HepG2 (cell line): ENCODE results near the gene FSTL1. TPM values are rescaled to one million over a fixed set of nuclear protein-coding genes. Genes with fewer than 3 reads are reported as not detected.

Experiments used
- ATAC-seq: fragments of 200-7000 bp; cut with Tn5 transposase; 3 replicates; pipeline ENCODE4 v1.9.1; 2020; ENCODE audit warnings: mild to moderate bottlenecking, moderate library complexity
- BruUV-seq: library from RNA; stranded (reverse); fragments of 400-500 nt; replicated peaks from 2 replicates; lab custom pipeline; 2021; lab: Mats Ljungman, UMichigan
- CTCF ChIA-PET: fragments of 300-600 bp; formaldehyde crosslinking; extraction: SDS; loops from one replicate; lab custom pipeline; 2021; ENCODE audit warnings: low total read pairs, inconsistent platforms, low intra/inter-chr PET ratio; lab: Yijun Ruan, JAX
- POLR2A ChIA-PET: fragments of 350-600 bp; sonication (Branson Sonifier 250); formaldehyde crosslinking; loops from one replicate; lab custom pipeline; 2020; ENCODE audit warnings: antibody characterized with exemption, inconsistent platforms; lab: Yijun Ruan, JAX
- DNase-seq: peaks from one replicate; pipeline ENCODE4 v3.0.0-alpha.2; 2015; ENCODE audit warnings: low spot score
- FAIRE-seq: peaks from 3 replicates; lab custom pipeline; 2011; peaks lifted over from hg19 to GRCh38; lab: Jason Lieb, UNC
- H2AFZ ChIP-seq: one replicate; pipeline ENCODE4 v1.6.1; 2011; ENCODE audit warnings: low read length, inconsistent platforms
- H3K27ac ChIP-seq: fragments of 300-600 bp; 3 replicates; pipeline ENCODE4 v1.8.0; 2011; ENCODE audit warnings: mixed run types, mild to moderate bottlenecking, mixed read lengths, low read length, inconsistent platforms; ENCODE audit not compliant: insufficient read depth; ENCODE audit errors: extremely low read length
- H3K27me3 ChIP-seq, 2 experiments: fragments of 200-600 bp in 1 of 2; 2 replicates in 1 of 2; 3 replicates in 1 of 2; pipeline versions ENCODE4 v1.6.0 to v1.8.0; 2011; ENCODE audit warnings: low read length in 2 of 2, mild to moderate bottlenecking in 2 of 2, moderate library complexity in 2 of 2, inconsistent platforms in 1 of 2; ENCODE audit not compliant: insufficient read depth in 2 of 2, control insufficient read depth in 1 of 2
- H3K36me3 ChIP-seq, 2 experiments: fragments of 200-600 bp in 1 of 2; replicated peaks in 1 of 2; 2 replicates in 1 of 2; 3 replicates in 1 of 2; pipeline versions ENCODE4 v1.5.1 to v1.8.0; 2011; ENCODE audit warnings: low read length in 2 of 2, inconsistent platforms in 1 of 2; ENCODE audit not compliant: insufficient read depth in 2 of 2, control insufficient read depth in 1 of 2
- H3K4me1 ChIP-seq: 2 replicates; pipeline ENCODE4 v1.5.1; 2012; ENCODE audit warnings: low read length, inconsistent platforms; ENCODE audit not compliant: insufficient read depth
- H3K4me2 ChIP-seq: 2 replicates; pipeline ENCODE4 v1.6.0; 2011; ENCODE audit warnings: low read depth, low read length, inconsistent platforms
- H3K4me3 ChIP-seq, 3 experiments: fragments of 200-600 bp in 1 of 3; sonication (generic), shearing (Covaris generic) in 1 of 3; replicated peaks in 1 of 3; 2 replicates each; pipeline ENCODE4 v1.5.1; 2011 to 2016; ENCODE audit warnings: low read length in 3 of 3, inconsistent platforms in 2 of 3, low read depth in 2 of 3, mild to moderate bottlenecking in 2 of 3, control low read depth in 1 of 3, mixed read lengths in 1 of 3; ENCODE audit not compliant: insufficient read depth in 1 of 3
- H3K79me2 ChIP-seq: one replicate; pipeline ENCODE4 v1.6.1; 2011; ENCODE audit warnings: low read length, inconsistent platforms; ENCODE audit not compliant: insufficient read depth
- H3K9ac ChIP-seq: 2 replicates; pipeline ENCODE4 v1.6.0; 2011; ENCODE audit warnings: mild to moderate bottlenecking, low read depth, low read length, inconsistent platforms; ENCODE audit not compliant: insufficient read depth
- H3K9me3 ChIP-seq: 2 replicates; pipeline ENCODE4 v1.5.1; 2012; ENCODE audit warnings: mild to moderate bottlenecking, low read length
- H4K20me1 ChIP-seq: 2 replicates; pipeline ENCODE4 v1.6.0; 2011; ENCODE audit warnings: inconsistent platforms, mild to moderate bottlenecking, low read length, moderate library complexity; ENCODE audit not compliant: insufficient read depth
- GPN1 ChIP-seq: sonication (generic); formaldehyde crosslinking; IDR thresholded peaks from 2 replicates; pipeline ENCODE4 v1.5.1; 2020; ENCODE audit warnings: missing genetic modification reagents, borderline replicate concordance
- GTF3A ChIP-seq: sonication (generic); formaldehyde crosslinking; conservative IDR thresholded peaks from 2 replicates; pipeline ENCODE4 v1.4.0; 2020; ENCODE audit warnings: mild to moderate bottlenecking, missing genetic modification reagents
- HOXA3 ChIP-seq: sonication (generic); formaldehyde crosslinking; IDR thresholded peaks from 2 replicates; pipeline ENCODE4 v1.5.0; 2020; ENCODE audit warnings: missing genetic modification reagents
- IKZF1 ChIP-seq: fragments of 450-650 bp; IDR thresholded peaks from 2 replicates; pipeline ENCODE4 v1.7.1; 2016
- SIX4 ChIP-seq: sonication (generic); formaldehyde crosslinking; IDR thresholded peaks from 2 replicates; pipeline ENCODE4 v1.4.0; 2020; ENCODE audit warnings: missing genetic modification reagents
- ZNF382 ChIP-seq: sonication (generic); formaldehyde crosslinking; IDR thresholded peaks from 2 replicates; pipeline ENCODE4 v1.5.0; 2020; ENCODE audit warnings: missing genetic modification reagents, mild to moderate bottlenecking, borderline replicate concordance
- WGBS: methylation state at CpG from one replicate; pipeline ENCODE4 v1.1.6; 2017; ENCODE audit warnings: low lambda C conversion rate; 5-methylcytosine and 5-hydroxymethylcytosine counted together
- in situ Hi-C: cut with HindIII; loops from 2 replicates; pipeline ENCODE4 v1.10.0; 2017; ENCODE audit warnings: low pct_unique_long_range_greater_than_20kb; ENCODE audit not compliant: extremely low pct_ligation_motif_present
- intact Hi-C: fragments of 100-400 bp; cut with micrococcal nuclease; formaldehyde crosslinking; loops from one replicate; pipeline ENCODE4 v1.10.0; 2022; ENCODE audit not compliant: unreplicated experiment
- polyA plus RNA-seq, 8 experiments: library from polyadenylated mRNA; depleted of rRNA in 3 of 8; stranded (reverse) in 7 of 8; unstranded in 1 of 8; fragments of >200 nt; fragmentation: Illumina TruSeq in 4 of 8; extraction: Trizol in 4 of 8; gene quantifications; 2 replicates each; pipeline versions ENCODE4 v1.2.1 to v1.2.3, GENCODE V29; 2011 to 2016; ENCODE audit warnings: low read depth in 4 of 8, missing spikeins in 1 of 8, mixed read lengths in 1 of 8; ENCODE audit not compliant: insufficient read depth in 1 of 8
- total RNA-seq, 5 experiments: library from RNA; depleted of rRNA; stranded (reverse); fragments of >200 nt; fragmentation: Illumina TruSeq; extraction: Trizol; gene quantifications; 2 replicates each; pipeline ENCODE4 v1.2.3, GENCODE V29; 2016; ENCODE audit warnings: low read depth in 1 of 5
- TF ChIP-seq, protein P1 (sequence below): sonication (generic); formaldehyde crosslinking; IDR thresholded peaks from 2 replicates; pipeline ENCODE4 v1.8.1; 2023; ENCODE audit warnings: mild to moderate bottlenecking, moderate library complexity, missing genetic modification reagents
- TF ChIP-seq, protein P2 (sequence below): sonication (generic); formaldehyde crosslinking; IDR thresholded peaks from 2 replicates; pipeline ENCODE4 v1.4.0; 2020; ENCODE audit warnings: missing genetic modification reagents, borderline replicate concordance
- TF ChIP-seq, protein P3 (sequence below): IDR thresholded peaks from 2 replicates; pipeline ENCODE4 v1.6.1; 2016; ENCODE audit warnings: mild to moderate bottlenecking

Gene FSTL1
- total and polyA plus RNA-seq, 2 of the 13 experiments (the other 11 are each of a cell fraction or from before 2014, with no cell fraction given) = 0.07 to 0.29 TPM

DNA sequence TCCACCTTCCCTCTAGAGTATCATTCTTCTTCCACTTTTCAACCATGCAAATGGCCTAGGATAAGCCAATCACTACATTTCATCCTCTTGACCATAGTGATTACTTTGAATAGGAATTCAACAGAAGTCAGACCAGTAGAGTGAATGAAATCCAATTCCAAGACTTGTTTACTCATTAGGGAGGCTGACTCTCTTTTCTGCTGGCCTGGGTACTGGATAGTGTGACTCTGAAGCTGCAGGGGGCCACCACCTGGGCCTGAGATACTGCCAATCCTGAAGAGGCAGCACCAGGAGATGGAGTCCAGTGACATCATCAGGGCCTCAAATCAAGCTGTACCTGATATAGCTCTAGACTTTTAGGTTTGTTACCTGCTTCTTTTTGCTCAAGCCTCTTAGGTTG is 7.0 kb upstream of the FSTL1 start:
- H3K4me1 ChIP-seq = no peaks in the 10 kb centered on the region
- TF ChIP-seq SIX4 (CRISPR knock-in tag) = no peak
- TF ChIP-seq HOXA3 = no peak
- TF ChIP-seq GPN1 (CRISPR knock-in tag) = no peak
- intact Hi-C loops = no loop called here
- no peaks in the 10 kb centered on the region for H3K9me3 ChIP-seq
- DNase-seq (no peak), ATAC-seq (no peak), FAIRE-seq (no peak)
- BruUV-seq = no TSS peak
- no peaks in the 10 kb centered on the region for H4K20me1 ChIP-seq
- H3K4me3 ChIP-seq = no peak overlapping the region
- ChIA-PET CTCF (no interaction called here), POLR2A (no interaction called here)
- H3K36me3 ChIP-seq = no peaks in the 10 kb centered on the region
- H3K79me2 ChIP-seq = no peaks in the 10 kb centered on the region
- peaks cover 0 to 17% of the 10 kb centered on the region in 2 experiments; a peak in 1 of 5 replicates for H3K27me3 ChIP-seq
- no peak overlapping the region for H3K9ac ChIP-seq
- H3K4me2 ChIP-seq = no peak overlapping the region
- H3K27ac ChIP-seq = no peak overlapping the region
- no peak overlapping the region for H2AFZ ChIP-seq
- in situ Hi-C loops = no loop called here

DNA sequence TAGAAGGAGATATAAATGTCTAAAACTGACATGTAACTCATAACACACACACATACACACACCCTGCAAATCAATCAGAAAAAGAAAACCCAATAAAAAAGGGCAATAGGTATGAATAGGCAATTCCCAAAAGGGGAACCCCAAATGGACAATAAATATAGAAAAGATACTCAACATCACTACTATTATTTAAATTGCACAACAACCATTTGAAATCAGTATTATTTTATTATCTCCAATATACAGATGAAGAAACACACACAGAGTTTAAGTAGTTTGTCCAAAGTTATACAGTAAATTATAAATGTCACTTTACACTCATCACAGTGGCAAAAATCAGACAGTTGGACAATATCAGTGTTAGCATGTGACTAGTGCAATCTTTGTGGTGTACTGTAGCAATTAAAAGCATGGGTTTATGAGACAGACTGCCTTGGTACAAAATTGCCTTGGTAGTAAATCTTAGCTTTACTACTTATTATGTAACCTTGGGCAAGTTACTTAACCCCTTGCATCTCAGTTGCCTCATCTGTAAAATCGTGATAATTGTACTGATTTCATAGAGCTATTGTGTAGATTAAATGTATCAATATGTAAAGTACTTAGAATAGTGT is 3.4 kb upstream of the FSTL1 start:
- no peaks in the 10 kb centered on the region for H3K36me3 ChIP-seq
- POLR2A ChIA-PET = no interaction called here
- H3K4me2 ChIP-seq = no peak overlapping the region
- no peak overlapping the region for H3K27ac ChIP-seq
- CTCF ChIA-PET = no interaction called here
- no peak for ATAC-seq
- H3K4me1 ChIP-seq = 0 out of 2 replicates have a peak, but pooled peaks cover 7% of the 10 kb centered on the region
- WGBS = 0% methylated on average over 1 of the region's 1 CpG
- no peak overlapping the region for H3K9ac ChIP-seq
- in situ Hi-C loops (no loop called here), intact Hi-C loops (no loop called here)
- BruUV-seq = no TSS peak
- H2AFZ ChIP-seq = no peak overlapping the region
- no peaks in the 10 kb centered on the region for H3K9me3 ChIP-seq
- H4K20me1 ChIP-seq = no peaks in the 10 kb centered on the region
- TF ChIP-seq, protein P1, sequence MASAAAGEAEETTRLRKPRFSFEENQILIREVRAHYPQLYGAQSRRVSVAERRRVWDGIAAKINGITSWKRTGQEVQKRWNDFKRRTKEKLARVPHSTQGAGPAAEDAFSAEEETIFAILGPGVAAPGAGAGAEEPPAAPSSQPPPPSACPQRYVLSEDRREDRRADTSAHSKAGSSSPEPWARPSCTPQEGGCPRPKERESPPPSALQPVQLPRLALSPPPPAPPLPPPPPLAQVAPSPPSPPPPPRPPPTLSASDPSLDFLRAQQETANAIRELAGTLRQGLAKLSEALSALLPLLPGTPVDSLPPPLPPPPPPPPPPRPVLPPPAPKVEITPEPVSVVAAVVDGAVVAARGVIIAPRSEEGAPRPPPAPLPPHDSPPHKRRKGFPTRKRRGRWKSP (CRISPR knock-in tag) = no peak
- TF ChIP-seq GTF3A (no peak), IKZF1 (no peak), ZNF382 (CRISPR knock-in tag) (no peak)
- TF ChIP-seq, protein P2, sequence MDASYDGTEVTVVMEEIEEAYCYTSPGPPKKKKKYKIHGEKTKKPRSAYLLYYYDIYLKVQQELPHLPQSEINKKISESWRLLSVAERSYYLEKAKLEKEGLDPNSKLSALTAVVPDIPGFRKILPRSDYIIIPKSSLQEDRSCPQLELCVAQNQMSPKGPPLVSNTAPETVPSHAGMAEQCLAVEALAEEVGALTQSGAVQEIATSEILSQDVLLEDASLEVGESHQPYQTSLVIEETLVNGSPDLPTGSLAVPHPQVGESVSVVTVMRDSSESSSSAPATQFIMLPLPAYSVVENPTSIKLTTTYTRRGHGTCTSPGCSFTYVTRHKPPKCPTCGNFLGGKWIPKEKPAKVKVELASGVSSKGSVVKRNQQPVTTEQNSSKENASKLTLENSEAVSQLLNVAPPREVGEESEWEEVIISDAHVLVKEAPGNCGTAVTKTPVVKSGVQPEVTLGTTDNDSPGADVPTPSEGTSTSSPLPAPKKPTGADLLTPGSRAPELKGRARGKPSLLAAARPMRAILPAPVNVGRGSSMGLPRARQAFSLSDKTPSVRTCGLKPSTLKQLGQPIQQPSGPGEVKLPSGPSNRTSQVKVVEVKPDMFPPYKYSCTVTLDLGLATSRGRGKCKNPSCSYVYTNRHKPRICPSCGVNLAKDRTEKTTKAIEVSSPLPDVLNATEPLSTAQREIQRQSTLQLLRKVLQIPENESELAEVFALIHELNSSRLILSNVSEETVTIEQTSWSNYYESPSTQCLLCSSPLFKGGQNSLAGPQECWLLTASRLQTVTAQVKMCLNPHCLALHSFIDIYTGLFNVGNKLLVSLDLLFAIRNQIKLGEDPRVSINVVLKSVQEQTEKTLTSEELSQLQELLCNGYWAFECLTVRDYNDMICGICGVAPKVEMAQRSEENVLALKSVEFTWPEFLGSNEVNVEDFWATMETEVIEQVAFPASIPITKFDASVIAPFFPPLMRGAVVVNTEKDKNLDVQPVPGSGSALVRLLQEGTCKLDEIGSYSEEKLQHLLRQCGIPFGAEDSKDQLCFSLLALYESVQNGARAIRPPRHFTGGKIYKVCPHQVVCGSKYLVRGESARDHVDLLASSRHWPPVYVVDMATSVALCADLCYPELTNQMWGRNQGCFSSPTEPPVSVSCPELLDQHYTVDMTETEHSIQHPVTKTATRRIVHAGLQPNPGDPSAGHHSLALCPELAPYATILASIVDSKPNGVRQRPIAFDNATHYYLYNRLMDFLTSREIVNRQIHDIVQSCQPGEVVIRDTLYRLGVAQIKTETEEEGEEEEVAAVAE = no peak
- TF ChIP-seq, protein P3, sequence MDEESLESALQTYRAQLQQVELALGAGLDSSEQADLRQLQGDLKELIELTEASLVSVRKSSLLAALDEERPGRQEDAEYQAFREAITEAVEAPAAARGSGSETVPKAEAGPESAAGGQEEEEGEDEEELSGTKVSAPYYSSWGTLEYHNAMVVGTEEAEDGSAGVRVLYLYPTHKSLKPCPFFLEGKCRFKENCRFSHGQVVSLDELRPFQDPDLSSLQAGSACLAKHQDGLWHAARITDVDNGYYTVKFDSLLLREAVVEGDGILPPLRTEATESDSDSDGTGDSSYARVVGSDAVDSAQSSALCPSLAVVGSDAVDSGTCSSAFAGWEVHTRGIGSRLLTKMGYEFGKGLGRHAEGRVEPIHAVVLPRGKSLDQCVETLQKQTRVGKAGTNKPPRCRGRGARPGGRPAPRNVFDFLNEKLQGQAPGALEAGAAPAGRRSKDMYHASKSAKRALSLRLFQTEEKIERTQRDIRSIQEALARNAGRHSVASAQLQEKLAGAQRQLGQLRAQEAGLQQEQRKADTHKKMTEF (CRISPR knock-in tag) = no peak
- H3K4me3 ChIP-seq = no peak overlapping the region
- no peak for FAIRE-seq
- DNase-seq = no peak
- peaks cover 2 to 33% of the 10 kb centered on the region in 2 experiments; a peak in 4 of 5 replicates for H3K27me3 ChIP-seq
- no peaks in the 10 kb centered on the region for H3K79me2 ChIP-seq
